ENCODE data around the gene PRPF6.

DNA sequence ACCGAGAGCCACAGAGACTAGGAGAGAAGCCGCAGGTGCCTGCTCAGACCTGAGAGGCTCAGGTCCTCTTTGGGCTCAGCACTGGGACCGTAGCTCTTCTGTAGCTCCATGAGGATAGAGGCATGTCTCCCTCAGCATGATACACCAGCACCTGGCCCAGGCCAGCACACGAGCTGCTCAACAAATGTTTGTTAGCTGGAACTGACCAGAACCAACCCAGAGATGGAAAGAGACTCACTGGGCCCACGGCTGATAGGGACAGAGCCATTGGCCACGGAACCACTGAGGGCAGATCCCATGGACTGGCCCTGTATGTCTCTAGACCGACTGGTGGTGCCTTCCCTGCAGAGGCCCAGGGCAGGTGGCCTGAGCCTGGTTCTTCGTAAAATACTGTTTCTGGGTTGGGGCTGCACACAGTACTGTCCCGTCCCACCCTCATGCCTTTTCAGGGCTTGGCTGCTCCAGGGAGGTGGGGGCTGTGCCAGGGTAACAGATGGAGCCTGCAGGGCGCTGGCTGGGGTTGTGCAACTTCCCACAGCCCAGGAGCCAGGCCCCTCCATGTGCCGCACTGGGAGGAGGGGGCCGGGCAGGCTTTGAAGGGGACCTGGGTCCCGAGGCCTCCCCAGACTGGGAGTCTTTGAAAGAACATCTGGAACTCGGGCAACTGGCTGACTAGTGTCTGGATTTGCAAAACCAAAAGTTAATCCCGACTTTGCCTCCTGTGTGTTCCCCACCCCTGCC lies 60.3 kb downstream of the PRPF6 start:
- TF ChIP-seq, protein P1, sequence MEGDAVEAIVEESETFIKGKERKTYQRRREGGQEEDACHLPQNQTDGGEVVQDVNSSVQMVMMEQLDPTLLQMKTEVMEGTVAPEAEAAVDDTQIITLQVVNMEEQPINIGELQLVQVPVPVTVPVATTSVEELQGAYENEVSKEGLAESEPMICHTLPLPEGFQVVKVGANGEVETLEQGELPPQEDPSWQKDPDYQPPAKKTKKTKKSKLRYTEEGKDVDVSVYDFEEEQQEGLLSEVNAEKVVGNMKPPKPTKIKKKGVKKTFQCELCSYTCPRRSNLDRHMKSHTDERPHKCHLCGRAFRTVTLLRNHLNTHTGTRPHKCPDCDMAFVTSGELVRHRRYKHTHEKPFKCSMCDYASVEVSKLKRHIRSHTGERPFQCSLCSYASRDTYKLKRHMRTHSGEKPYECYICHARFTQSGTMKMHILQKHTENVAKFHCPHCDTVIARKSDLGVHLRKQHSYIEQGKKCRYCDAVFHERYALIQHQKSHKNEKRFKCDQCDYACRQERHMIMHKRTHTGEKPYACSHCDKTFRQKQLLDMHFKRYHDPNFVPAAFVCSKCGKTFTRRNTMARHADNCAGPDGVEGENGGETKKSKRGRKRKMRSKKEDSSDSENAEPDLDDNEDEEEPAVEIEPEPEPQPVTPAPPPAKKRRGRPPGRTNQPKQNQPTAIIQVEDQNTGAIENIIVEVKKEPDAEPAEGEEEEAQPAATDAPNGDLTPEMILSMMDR (IDR thresholded peaks at IDR 0.05) = no peak
- no peak for TF ChIP-seq EZH2 (IDR thresholded peaks at IDR 0.05; ENCODE audit: borderline replicate concordance, insufficient read depth, low read depth, low read length, poor library complexity, severe bottlenecking)
